Vagina (tissue), 2 donors: ENCODE data around the gene TRABD2B.

Experiments used
- POLR2AphosphoS5 ChIP-seq, 2 donors: sonication (generic); formaldehyde crosslinking; IDR thresholded peaks; one replicate each; pipeline ENCODE4 v1.9.0; 2017; ENCODE audit warnings: antibody characterized with exemption in 2 of 2, mild to moderate bottlenecking in 2 of 2, low read depth in 1 of 2; ENCODE audit not compliant: insufficient read depth in 1 of 2
- TF ChIP-seq, protein P1 (sequence below), 3 experiments: fragments of 450-650 bp in 2 of 3; fragments of 200-600 bp in 1 of 3; sonication (generic) in 1 of 3; IDR thresholded peaks; one replicate each; pipeline ENCODE4 v1.5.1; 2017 to 2019; ENCODE audit warnings: antibody characterized with exemption in 3 of 3, mild to moderate bottlenecking in 2 of 3, moderate library complexity in 2 of 3

DNA sequence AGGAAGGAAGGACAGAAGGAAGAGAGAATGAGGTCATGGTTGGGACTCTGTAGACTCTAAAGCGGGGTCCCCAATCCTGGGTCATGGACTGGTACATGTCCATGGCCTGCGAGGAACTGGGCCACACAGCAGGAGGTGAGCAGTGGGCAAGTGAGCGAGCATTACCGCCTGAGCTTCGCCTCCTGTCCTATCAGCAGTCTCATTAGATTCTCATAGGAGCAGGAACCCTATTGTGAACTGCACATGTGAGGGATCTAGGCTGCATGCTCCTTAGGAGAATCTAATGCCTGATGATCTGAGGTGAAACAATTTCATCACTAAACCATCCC lies 128.9 kb downstream of the TRABD2B start:
- no peak for TF ChIP-seq POLR2AphosphoS5 (IDR thresholded peaks at IDR 0.05; ENCODE audit: insufficient read depth in 1 of 2, low read depth in 1 of 2)
- TF ChIP-seq, protein P1, sequence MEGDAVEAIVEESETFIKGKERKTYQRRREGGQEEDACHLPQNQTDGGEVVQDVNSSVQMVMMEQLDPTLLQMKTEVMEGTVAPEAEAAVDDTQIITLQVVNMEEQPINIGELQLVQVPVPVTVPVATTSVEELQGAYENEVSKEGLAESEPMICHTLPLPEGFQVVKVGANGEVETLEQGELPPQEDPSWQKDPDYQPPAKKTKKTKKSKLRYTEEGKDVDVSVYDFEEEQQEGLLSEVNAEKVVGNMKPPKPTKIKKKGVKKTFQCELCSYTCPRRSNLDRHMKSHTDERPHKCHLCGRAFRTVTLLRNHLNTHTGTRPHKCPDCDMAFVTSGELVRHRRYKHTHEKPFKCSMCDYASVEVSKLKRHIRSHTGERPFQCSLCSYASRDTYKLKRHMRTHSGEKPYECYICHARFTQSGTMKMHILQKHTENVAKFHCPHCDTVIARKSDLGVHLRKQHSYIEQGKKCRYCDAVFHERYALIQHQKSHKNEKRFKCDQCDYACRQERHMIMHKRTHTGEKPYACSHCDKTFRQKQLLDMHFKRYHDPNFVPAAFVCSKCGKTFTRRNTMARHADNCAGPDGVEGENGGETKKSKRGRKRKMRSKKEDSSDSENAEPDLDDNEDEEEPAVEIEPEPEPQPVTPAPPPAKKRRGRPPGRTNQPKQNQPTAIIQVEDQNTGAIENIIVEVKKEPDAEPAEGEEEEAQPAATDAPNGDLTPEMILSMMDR (IDR thresholded peaks at IDR 0.05) = no peak
